GM18867 (cell line): ENCODE measurements around the gene INSIG2.

Experiments used
- ATAC-seq: cut with Tn5 transposase; IDR thresholded peaks from one replicate; pipeline ENCODE4 v1.9.1; 2021; ENCODE audit warnings: mild to moderate bottlenecking, moderate library complexity; ENCODE audit not compliant: unreplicated experiment

INSIG2 gene

GRCh38 chr2:118088051-118089024 lies at the start of gene INSIG2:
Gene INSIG2, plus strand, starts transcription at chr2:118088471. Its CDS starts 8,086 bp downstream, at chr2:118096557.
- peak; percentile 97 for ATAC-seq

GRCh38 chr2:118040891-118041290 lies 47.4 kb upstream of the INSIG2 start:
- ATAC-seq = peak; percentile 41

DNA sequence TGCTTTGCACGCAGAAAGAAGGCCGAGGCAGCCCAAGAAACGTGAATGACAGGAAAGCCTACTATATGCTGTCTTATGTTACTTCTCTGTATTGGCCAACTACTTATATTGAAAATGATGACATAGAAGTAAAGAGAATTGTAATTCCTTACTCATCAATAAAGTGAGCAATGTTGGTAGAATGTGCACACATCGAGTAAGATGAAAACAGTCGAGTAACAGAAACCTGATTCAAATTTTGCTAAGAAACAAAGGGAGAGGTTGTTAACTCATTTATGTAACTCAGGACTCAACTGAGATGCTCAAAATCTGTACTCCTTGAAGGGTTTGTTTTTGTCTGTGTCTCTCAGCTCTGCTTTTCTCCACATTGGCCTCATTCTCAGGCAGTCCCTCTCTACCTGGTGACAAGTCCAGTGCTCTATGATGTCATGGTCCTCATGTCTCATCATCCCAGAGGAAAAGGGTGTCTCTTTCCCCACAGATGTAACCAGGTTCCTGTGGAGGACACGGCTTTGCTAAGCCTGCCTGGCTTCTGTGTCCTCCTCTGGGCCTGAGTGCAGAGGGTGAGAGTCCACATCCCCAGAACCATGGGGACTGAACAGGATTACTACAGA lies 44.1 kb upstream of the INSIG2 start:
- ATAC-seq = no peak

- ATAC-seq = no peak
These were observed 43.4 kb upstream of the INSIG2 start for GRCh38 chr2:118044854-118045253.

DNA sequence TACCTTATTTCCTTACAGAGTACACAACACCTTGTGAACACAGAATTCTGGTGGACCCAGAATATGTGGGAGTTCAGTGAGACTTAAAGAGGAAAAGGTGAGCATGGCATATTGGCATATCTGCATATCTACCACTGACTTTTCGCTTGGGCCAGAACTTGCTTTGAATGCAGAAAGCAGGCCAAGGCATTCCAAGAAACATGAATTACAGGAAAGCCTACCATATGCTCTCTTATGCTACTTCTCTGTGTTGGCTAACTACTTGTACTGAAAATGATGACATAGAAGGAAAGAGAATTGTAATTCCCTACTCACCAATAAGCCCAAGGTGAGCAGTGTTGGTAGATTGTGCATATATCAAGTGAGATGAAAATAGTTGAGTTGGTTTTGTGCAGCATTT lies 43.0 kb upstream of the INSIG2 start:
- ATAC-seq = no peak

DNA sequence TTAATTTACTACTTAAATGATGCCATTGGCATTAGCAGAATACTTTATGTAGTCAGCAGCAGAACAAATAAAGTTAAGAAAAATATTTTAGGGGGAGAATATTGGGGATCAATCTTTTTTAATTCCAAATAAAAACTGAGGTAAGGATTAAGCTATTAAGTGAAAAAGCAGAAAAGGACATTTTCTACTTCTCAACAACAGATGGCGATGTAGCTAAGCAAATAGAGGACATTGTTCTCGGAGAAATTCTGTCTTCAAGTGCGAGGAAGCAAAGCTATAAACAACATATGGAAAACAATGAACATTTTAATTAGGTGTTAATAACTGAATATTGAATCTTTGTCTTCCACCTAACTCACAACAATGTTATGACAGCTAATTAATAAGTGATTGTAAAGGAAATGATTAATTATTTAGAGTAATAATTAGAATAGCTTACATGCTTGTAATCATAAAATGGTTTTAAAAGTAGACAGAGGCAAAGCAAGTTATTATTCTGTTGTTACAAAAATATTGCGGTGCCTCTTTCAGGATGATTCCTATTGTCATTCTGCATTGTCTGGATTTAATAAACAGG lies 41.5 kb upstream of the INSIG2 start:
- ATAC-seq = peak; percentile 46

DNA sequence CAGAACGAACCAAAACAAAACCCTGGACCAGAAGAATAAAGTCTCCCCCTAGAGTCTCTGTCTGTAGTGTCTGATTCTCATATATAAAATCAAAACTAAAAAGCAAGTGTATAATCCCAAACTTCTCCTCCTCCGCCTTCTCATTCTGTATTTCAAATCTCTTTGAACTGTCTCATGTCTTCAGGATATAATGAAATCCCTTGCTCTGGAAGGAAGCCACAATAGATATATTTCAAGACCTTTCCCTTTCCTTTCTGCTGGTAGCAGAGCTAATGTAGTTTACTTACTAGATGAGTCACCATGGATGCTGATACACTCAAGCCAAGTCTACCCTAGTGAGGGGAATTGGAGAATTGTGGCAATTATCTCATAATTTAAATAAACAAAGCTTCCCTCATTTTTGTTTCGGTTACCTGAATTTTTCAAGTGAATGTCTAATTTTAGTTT lies 40.9 kb upstream of the INSIG2 start:
- ATAC-seq = no peak

DNA sequence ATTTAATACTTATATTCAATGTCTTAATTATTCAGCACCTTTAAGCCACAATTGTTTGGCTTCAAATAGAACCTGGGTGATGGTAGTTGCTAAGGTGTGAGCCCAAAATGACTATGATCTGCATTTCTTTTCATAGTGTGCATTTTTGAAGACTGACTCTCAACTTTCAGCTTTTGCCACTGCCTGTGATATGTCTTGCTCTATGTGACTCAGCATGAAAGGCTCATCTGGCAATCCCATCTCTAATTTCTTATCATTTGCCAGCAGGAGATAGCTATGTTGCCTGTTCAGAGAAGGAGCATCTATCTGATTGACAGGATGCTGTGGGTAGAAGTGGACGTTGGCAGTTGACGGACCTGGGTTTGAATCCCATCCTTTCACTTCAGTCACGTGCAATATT lies 39.9 kb upstream of the INSIG2 start:
- ATAC-seq = no peak

DNA sequence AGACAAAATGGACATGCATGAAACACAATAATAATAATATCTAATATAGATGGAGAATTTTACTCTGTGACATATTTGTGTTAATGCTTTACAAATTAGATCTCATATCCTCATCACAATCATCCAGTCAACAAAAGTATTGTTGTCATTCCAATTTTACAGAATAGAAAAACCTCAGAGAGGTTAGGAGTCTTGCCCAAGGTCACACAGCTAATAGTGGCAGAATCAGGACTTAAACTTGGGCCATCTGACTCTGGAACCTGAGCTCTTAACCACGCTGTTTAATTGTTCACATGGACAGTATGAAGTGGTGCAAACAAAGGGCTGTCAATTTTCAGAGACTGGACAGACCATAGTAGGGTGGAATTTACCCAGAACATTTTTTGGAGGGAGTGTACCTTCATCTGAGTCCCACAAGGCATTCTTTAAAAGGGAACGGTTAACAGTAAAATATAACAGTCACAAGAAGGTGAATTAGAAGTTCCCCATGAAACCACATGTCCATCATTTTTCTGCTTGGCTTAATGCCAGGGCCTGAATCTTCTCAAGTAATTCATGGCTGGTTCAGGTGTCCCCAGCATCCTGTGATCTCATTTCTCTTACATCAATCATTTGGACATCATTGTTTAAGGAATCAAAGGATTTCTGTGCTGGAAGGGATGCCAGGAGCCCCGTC lies 39.0 kb upstream of the INSIG2 start:
- ATAC-seq = peak; percentile 12

DNA sequence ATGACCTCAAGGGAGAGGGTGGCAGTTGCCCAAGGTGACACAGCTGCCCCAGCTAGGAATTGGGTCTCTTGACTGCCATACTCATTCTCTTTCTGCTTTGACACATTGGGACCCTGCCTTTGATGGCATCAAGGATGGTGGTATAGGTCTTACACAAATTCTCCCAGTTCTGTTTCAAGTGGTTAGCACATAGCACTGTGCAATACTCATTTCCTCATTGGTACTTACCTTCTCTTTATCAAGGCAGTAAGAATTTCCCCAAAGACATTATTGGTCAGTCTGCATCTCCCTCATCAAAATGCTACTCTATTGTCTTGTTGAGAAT lies 38.5 kb upstream of the INSIG2 start:
- peak; percentile 82 for ATAC-seq

DNA sequence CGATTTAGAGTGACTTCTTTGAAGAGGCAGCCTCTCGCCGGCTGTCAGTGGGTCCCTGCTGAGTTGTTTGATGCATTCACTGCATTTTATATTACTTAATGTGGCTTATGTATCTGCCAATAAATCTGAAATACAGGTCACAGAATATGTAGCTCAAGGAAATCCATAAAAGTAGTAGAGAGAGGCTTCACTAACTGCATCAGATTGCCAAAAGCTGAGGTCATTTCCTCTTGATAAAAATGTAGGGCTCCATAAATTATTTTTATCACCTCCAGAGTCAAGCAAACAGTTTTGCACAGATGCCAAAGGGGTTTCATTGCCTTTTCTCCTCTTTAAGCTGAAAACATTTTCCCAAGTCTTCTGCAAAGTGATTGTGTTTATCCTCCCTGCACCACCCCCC lies 37.9 kb upstream of the INSIG2 start:
- ATAC-seq = no peak

GRCh38 chr2:118050974-118051373 lies 37.3 kb upstream of the INSIG2 start:
- no peak for ATAC-seq

DNA sequence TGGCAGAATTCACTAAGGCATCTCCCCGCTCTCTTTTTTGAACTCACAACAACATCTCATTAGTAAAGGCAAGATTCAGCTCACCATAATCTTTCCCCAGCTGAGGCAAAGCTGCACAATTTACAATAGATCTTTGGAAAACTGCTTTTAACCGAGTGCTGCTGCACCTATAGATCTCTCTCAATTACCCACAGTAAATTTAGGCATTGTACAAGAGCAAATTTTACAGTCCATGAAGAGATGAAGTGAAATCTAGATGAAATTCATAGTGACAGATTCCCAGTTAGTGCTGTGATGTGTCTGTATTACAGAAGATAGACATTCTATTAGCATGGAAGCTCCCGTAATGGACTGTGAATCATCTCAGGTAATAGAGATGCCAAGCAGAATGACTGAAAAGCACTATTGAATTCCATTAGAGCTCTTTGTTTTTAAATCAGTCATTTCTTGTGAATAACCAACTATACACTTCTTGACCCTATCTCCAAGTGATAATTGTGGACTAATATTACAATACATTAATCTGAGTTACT lies 36.4 kb upstream of the INSIG2 start:
- ATAC-seq = no peak

DNA sequence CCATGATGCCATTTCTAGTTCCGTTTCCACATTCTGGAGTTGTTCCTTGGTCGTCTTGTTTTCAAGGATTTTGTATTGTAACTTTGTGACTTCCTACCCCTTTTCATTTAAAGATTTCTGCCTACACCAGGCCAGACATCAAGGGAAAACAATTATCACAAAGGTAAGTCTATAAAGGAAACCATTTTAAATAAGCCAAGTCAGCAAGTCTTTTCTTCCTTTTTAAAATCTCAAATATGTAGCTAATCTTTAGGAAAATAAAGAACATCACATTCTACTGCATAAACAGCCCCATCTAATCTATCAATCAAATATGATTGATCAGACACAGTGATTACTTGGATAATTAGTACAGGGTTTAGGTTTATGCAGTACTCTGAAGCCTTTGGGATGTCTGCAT lies 35.8 kb upstream of the INSIG2 start:
- ATAC-seq = no peak

DNA sequence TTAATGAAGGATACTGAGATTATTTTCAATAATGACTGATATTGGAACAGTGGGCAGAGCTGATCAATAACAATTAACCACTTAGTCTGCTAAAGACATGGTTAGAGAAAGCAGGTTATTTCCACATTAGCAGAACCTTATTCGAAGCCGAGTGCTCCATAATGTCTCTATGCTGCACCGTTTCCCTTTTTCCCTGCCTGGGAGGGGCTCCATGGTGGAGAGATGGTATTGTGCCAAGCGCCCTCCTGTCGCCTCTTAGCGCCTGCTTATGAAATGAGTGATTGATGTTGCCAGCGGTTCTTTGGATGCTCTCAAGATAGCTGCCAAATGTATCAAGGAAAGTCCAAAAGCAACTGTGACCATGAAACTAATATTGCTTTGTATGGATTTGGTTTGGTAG lies 34.6 kb upstream of the INSIG2 start:
- no peak for ATAC-seq

DNA sequence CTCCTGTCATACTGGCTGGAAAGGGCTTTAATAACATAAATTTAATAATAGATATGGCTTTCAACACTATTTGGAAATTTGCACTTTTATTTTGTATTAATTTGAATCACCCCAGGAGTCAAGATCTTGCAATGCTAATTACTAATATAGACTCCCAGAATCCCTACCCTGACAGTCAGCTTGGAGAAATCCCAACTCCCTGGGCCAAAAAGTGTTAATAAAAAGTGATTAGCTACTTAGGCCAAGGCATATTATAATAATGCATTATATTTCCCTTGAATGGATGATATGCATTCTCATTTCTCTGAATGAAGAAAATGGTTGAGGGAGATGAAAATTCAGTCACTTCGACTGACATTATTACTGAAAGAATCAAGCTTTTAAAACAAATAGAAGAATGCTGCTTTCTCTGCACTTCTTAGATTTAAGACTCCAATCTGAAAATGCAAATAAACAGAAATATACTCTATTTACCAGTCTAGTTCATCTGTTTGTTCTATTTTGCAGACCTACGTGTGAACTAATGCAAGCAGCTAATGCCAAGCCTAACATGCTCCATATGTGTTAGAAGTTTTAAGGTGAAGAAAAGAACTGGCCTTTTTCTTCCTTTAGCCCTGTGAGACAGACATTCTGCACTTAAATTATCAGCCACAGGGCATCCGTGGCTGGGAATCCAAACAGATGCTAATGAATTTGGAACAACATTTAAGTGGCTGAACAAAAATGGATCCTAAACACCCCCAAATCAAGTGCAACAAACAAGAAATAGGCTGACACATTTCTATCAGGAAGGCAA lies 33.9 kb upstream of the INSIG2 start:
- no peak for ATAC-seq

GRCh38 chr2:118055512-118056164 lies 32.6 kb upstream of the INSIG2 start:
- peak; percentile 88 for ATAC-seq

- ATAC-seq = peak; percentile 83
These were observed 32.1 kb upstream of the INSIG2 start for GRCh38 chr2:118056165-118056534.

DNA sequence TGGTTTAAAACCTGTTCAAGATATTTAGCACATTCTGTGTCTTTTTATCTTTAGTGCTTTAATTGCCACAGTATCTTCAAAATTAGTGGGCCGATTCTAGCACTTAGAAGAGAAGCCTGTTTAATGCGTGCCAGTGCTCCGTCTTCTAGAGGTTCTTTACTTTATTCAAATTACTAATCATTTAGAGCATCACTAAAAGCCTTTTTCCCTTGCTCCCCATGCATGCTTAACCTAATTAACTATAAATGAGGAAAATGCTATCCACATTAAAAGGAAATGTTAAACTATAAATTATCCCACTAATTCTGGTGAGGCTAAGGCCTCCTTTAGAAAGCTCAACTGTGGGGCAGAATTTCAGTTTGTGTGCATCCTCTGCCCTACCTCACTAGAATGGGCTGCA lies 31.5 kb upstream of the INSIG2 start:
- ATAC-seq = no peak

- no peak for ATAC-seq
These were observed 29.3 kb upstream of the INSIG2 start for GRCh38 chr2:118058951-118059350.
